ENCODE measurements around the gene TBX21.

Gene TBX21

DNA sequence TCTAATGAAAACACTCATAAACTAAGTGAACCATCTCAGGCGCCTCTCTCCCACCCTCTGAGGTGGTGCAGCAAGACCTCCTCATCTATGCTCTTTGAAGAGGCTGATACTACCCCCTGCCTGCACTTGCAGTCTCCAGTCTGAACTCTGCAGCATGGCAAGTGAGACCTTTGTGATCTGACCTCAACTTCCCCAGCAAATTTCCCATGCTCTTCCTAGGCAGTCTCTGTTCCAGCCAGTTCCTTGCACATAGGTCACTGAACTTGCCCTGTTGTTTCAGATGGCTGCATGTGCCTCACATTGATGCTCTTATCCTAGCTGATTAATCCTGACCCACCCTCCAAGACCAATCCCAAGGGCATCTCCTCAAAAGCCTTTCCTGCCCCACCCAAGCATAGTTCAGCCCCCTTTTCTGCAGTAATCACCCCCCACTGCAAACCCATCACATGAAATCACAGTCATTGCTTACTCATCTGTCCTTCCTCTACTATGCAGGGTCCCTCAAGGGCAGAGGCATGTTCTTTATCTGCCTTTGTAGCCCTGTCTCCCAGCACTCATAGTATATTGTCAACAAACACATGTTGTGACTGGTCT, 42.0 kb downstream of the TBX21 start:
- TF ChIP-seq CTCF (IDR thresholded peaks at IDR 0.05; ENCODE audit: insufficient read depth, low read length, poor library complexity, severe bottlenecking) (no peak), EZH2phosphoT487 (conservative IDR thresholded peaks at IDR 0.05; ENCODE audit: low read length) (no peak)
- Histone ChIP-seq H3K27me3 (ENCODE audit: low read length) (no peaks in the 10 kb centered on the region), H3K9me3 (ENCODE audit: insufficient read depth, low read length) (0 out of 2 replicates have a peak, but pooled peaks cover 6% of the 10 kb centered on the region), H3K9ac (ENCODE audit: low read length) (no peak overlapping the region), H3K36me3 (ENCODE audit: low read length) (no peaks in the 10 kb centered on the region), H3K9me2 (replicated peaks; ENCODE audit: insufficient read depth, low read length) (no peaks in the 10 kb centered on the region), H3K79me2 (ENCODE audit: insufficient read depth, low read length) (no peaks in the 10 kb centered on the region), H3K4me2 (ENCODE audit: low read depth, low read length, poor library complexity, severe bottlenecking) (no peak overlapping the region), H3K27ac (ENCODE audit: low read depth, low read length) (no peak overlapping the region), H4K20me1 (ENCODE audit: low read depth, low read length) (no peaks in the 10 kb centered on the region), H3K4me3 (ENCODE audit: insufficient read depth, low read length, poor library complexity, severe bottlenecking) (no peak overlapping the region), H2AFZ (ENCODE audit: low read depth, low read length, severe bottlenecking) (no peak overlapping the region), H3F3A (ENCODE audit: insufficient read depth) (no peaks in the 10 kb centered on the region)

GRCh38 chr17:47776330-47777197, 43.5 kb downstream of the TBX21 start:
- H4K20me1 ChIP-seq (ENCODE audit: low read depth, low read length), result no peaks in the 10 kb centered on the region
- no peak overlapping the region for H3K4me2 ChIP-seq (ENCODE audit: low read depth, low read length, poor library complexity, severe bottlenecking)
- no peak overlapping the region for H2AFZ ChIP-seq (ENCODE audit: low read depth, low read length, severe bottlenecking)
- no peak overlapping the region for H3K27ac ChIP-seq (ENCODE audit: low read depth, low read length)
- no peak overlapping the region for H3K4me3 ChIP-seq (ENCODE audit: insufficient read depth, low read length, poor library complexity, severe bottlenecking)
- no peaks in the 10 kb centered on the region for H3K79me2 ChIP-seq (ENCODE audit: insufficient read depth, low read length)
- no peak overlapping the region for H3K9ac ChIP-seq (ENCODE audit: low read length)
- TF ChIP-seq EZH2phosphoT487 (conservative IDR thresholded peaks at IDR 0.05; ENCODE audit: low read length) (no peak), CTCF (IDR thresholded peaks at IDR 0.05; ENCODE audit: insufficient read depth, low read length, poor library complexity, severe bottlenecking) (peak; percentile 55)
- H3K27me3 ChIP-seq (ENCODE audit: low read length), result no peaks in the 10 kb centered on the region
- H3F3A ChIP-seq (ENCODE audit: insufficient read depth), result no peaks in the 10 kb centered on the region
- 0 out of 2 replicates have a peak, but pooled peaks cover under 1% of the 10 kb centered on the region for H3K9me3 ChIP-seq (ENCODE audit: insufficient read depth, low read length)
- no peaks in the 10 kb centered on the region for H3K36me3 ChIP-seq (ENCODE audit: low read length)
- H3K9me2 ChIP-seq (replicated peaks; ENCODE audit: insufficient read depth, low read length), result no peaks in the 10 kb centered on the region

DNA sequence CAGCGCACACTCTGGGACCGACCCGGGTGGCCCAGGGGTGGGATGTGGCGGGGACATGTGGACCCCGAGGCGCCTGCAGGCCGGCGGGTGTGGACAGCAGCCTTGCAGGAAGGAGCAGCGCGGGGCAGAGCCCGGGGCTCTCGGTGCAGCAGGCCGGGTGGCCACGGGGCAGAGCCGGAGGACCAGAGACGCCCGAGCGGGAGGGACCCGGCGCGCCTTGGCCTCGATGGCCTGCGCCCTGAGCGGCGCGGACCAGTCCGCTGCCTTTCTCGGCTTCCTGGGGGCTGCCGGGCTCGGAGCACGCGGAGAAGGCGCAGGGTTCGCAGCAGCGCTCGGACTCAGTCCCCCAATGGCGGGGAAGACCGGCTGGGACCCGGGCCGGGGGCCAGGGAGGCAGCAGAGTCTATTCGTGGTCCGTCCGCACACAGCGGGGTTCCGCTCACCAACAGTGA, 45.2 kb downstream of the TBX21 start:
- no peaks in the 10 kb centered on the region for H3K27me3 ChIP-seq (ENCODE audit: low read length)
- H3K79me2 ChIP-seq (ENCODE audit: insufficient read depth, low read length), result no peaks in the 10 kb centered on the region
- H4K20me1 ChIP-seq (ENCODE audit: low read depth, low read length), result no peaks in the 10 kb centered on the region

More for the DNA sequence above, 45.2 kb downstream of the TBX21 start:
- Histone ChIP-seq H3K4me2 (ENCODE audit: low read depth, low read length, poor library complexity, severe bottlenecking) (no peak overlapping the region), H3K4me3 (ENCODE audit: insufficient read depth, low read length, poor library complexity, severe bottlenecking) (no peak overlapping the region), H2AFZ (ENCODE audit: low read depth, low read length, severe bottlenecking) (no peak overlapping the region), H3F3A (ENCODE audit: insufficient read depth) (no peaks in the 10 kb centered on the region), H3K27ac (ENCODE audit: low read depth, low read length) (no peak overlapping the region), H3K9ac (ENCODE audit: low read length) (no peak overlapping the region), H3K36me3 (ENCODE audit: low read length) (no peaks in the 10 kb centered on the region), H3K9me3 (ENCODE audit: insufficient read depth, low read length) (no peaks in the 10 kb centered on the region), H3K9me2 (replicated peaks; ENCODE audit: insufficient read depth, low read length) (no peaks in the 10 kb centered on the region)
- TF ChIP-seq EZH2phosphoT487 (conservative IDR thresholded peaks at IDR 0.05; ENCODE audit: low read length) (no peak), CTCF (IDR thresholded peaks at IDR 0.05; ENCODE audit: insufficient read depth, low read length, poor library complexity, severe bottlenecking) (no peak)

Data from SU-DHL-6 (cell line).